ENCODE measurements around the gene MLLT11. TPM values are rescaled to one million over a fixed set of nuclear protein-coding genes. Genes with fewer than 3 reads are reported as not detected.

MLLT11 gene
- total and polyA plus RNA-seq, 12 donors, result 1.6 to 31.9 (median 4.3) TPM

- H3K27ac ChIP-seq, result no peak overlapping the region
- intact Hi-C loops (cut with DNase I), result no loop called here
These were observed 48.1 kb downstream of the MLLT11 start for GRCh38 chr1:151108331-151108730.

GRCh38 chr1:151113877-151114276, 53.7 kb downstream of the MLLT11 start:
- no peak for DNase-seq
- intact Hi-C loops (cut with DNase I), result loop anchor here in 1 of 2 donors (5.0 kb wide), 1 partner anchor 33 kb away; the partner anchor contains the start of gene SEMA6C
- no peak overlapping the region for H3K4me3 ChIP-seq
- no peak overlapping the region for H3K27ac ChIP-seq
- H3K36me3 ChIP-seq (replicated peaks in 1 of 2), result peaks cover 0 to 13% of the 10 kb centered on the region in 2 donors
- H3K4me1 ChIP-seq (replicated peaks in 1 of 2), result no peaks in the 10 kb centered on the region
- no peaks in the 10 kb centered on the region for H3K9me3 ChIP-seq (replicated peaks in 1 of 3)
- TF ChIP-seq POLR2A (IDR thresholded peaks at IDR 0.05) (no peak), CTCF (IDR thresholded peaks at IDR 0.05) (no peak)
- H3K27me3 ChIP-seq, result no peaks in the 10 kb centered on the region
- WGBS, 4 donors, result 92 to 96% (median 96%) methylated on average over 5 of the region's 5 CpGs

More at GRCh38 chr1:151108331-151108730, 48.1 kb downstream of the MLLT11 start:
- WGBS, 4 donors, result 95 to 100% (median 96%) methylated on average over 5 of the region's 5 CpGs
- DNase-seq, result no peak
- no peaks in the 10 kb centered on the region for H3K4me1 ChIP-seq (replicated peaks in 1 of 2)
- H3K4me3 ChIP-seq, result no peak overlapping the region
- no peaks in the 10 kb centered on the region for H3K27me3 ChIP-seq
- no peaks in the 10 kb centered on the region for H3K9me3 ChIP-seq (replicated peaks in 1 of 3)
- H3K36me3 ChIP-seq (replicated peaks in 1 of 2), result peaks cover 0 to 14% of the 10 kb centered on the region in 2 donors
- TF ChIP-seq POLR2A (IDR thresholded peaks at IDR 0.05), result no peak
- no peak for TF ChIP-seq CTCF (IDR thresholded peaks at IDR 0.05)

Small RNA genes within 50 kb of the gene (small RNA-seq; reads per million reads assigned to genes)
- 0 reads per million in 2 donors for gene RNU6-884P

Other genes with a start within 250 kb of the MLLT11 start
- gene ARNT, start 183.8 kb upstream of the MLLT11 start, total RNA-seq, result 10 to 100 TPM; 28.8 to 68.8 (median 51.5) TPM
- 10 to 100 TPM; 19.2 to 34.6 (median 21.4) TPM for gene ARNT, start 183.8 kb upstream of the MLLT11 start, polyA plus RNA-seq
- gene CTXND2, start 173.3 kb upstream of the MLLT11 start, total RNA-seq, result not detected
- gene CTXND2, start 173.3 kb upstream of the MLLT11 start, polyA plus RNA-seq, result not detected
- 10 to 100 TPM; 12.6 to 52.9 (median 33.9) TPM for gene SETDB1, start 134.0 kb upstream of the MLLT11 start, total RNA-seq
- 10 to 100 TPM; 28.9 to 50.4 (median 41.3) TPM for gene SETDB1, start 134.0 kb upstream of the MLLT11 start, polyA plus RNA-seq
- 100 to 1,000 TPM; 289 to 682 (median 496) TPM for gene CERS2, start 85.6 kb upstream of the MLLT11 start, total RNA-seq
- gene CERS2, start 85.6 kb upstream of the MLLT11 start, polyA plus RNA-seq, result 100 to 1,000 TPM; 482 to 547 (median 520) TPM
- 1 to 10 TPM in 2 of 9 donors, under 1 TPM in 7; 0.22 to 3.2 (median 0.50) TPM for gene ANXA9, start 78.1 kb upstream of the MLLT11 start, total RNA-seq
- gene ANXA9, start 78.1 kb upstream of the MLLT11 start, polyA plus RNA-seq, result under 1 TPM; 0.18 to 0.56 (median 0.40) TPM
- 10 to 100 TPM; 13.3 to 37.5 (median 32.7) TPM for gene MINDY1, start 53.5 kb upstream of the MLLT11 start, total RNA-seq
- gene MINDY1, start 53.5 kb upstream of the MLLT11 start, polyA plus RNA-seq, result 10 to 100 TPM in 2 of 3 donors, 1 to 10 TPM in 1; 6.0 to 12.5 (median 12.5) TPM
- gene PRUNE1, start 51.9 kb upstream of the MLLT11 start, total RNA-seq, result 10 to 100 TPM; 12.3 to 25.7 (median 20.0) TPM
- gene PRUNE1, start 51.9 kb upstream of the MLLT11 start, polyA plus RNA-seq, result 10 to 100 TPM; 10.2 to 16.1 (median 10.9) TPM
- gene BNIPL, start 23.8 kb upstream of the MLLT11 start, total RNA-seq, result 1 to 10 TPM in 1 of 9 donors, under 1 TPM in 5, not detected in 3; 0.11 to 2.4 (median 0.27) TPM
- 1 to 10 TPM in 1 of 3 donors, under 1 TPM in 2; 0.05 to 1.4 (median 0.24) TPM for gene BNIPL, start 23.8 kb upstream of the MLLT11 start, polyA plus RNA-seq
- gene C1orf56, start 12.6 kb upstream of the MLLT11 start, total RNA-seq, result 10 to 100 TPM in 7 of 9 donors, 1 to 10 TPM in 2; 3.9 to 29.7 (median 13.9) TPM
- gene C1orf56, start 12.6 kb upstream of the MLLT11 start, polyA plus RNA-seq, result 10 to 100 TPM in 1 of 3 donors, 1 to 10 TPM in 2; 8.3 to 10.3 (median 8.3) TPM
- 100 to 1,000 TPM in 3 of 9 donors, 10 to 100 TPM in 6; 53.6 to 125 (median 88.2) TPM for gene CDC42SE1, start 775 bp upstream of the MLLT11 start, total RNA-seq
- gene CDC42SE1, start 775 bp upstream of the MLLT11 start, polyA plus RNA-seq, result 10 to 100 TPM; 45.5 to 85.8 (median 55.8) TPM
- gene GABPB2, start 10.4 kb downstream of the MLLT11 start, total RNA-seq, result 10 to 100 TPM in 8 of 9 donors, 1 to 10 TPM in 1; 8.5 to 37.1 (median 12.1) TPM
- 10 to 100 TPM in 2 of 3 donors, 1 to 10 TPM in 1; 8.3 to 15.3 (median 11.8) TPM for gene GABPB2, start 10.4 kb downstream of the MLLT11 start, polyA plus RNA-seq
- 1 to 10 TPM in 8 of 9 donors, under 1 TPM in 1; 0.66 to 7.1 (median 3.6) TPM for gene SEMA6C, start 86.2 kb downstream of the MLLT11 start, total RNA-seq
- 10 to 100 TPM in 2 of 3 donors, under 1 TPM in 1; 0.88 to 40.5 (median 14.9) TPM for gene SEMA6C, start 86.2 kb downstream of the MLLT11 start, polyA plus RNA-seq
- 10 to 100 TPM in 3 of 9 donors, 1 to 10 TPM in 6; 1.4 to 18.3 (median 6.4) TPM for gene TNFAIP8L2, start 96.3 kb downstream of the MLLT11 start, total RNA-seq
- gene TNFAIP8L2, start 96.3 kb downstream of the MLLT11 start, polyA plus RNA-seq, result 10 to 100 TPM in 2 of 3 donors, 1 to 10 TPM in 1; 3.3 to 19.9 (median 15.2) TPM
- 10 to 100 TPM in 7 of 9 donors, 1 to 10 TPM in 2; 7.9 to 21.5 (median 14.6) TPM for gene LYSMD1, start 105.5 kb downstream of the MLLT11 start, total RNA-seq
- 10 to 100 TPM in 1 of 3 donors, 1 to 10 TPM in 2; 4.4 to 12.8 (median 9.1) TPM for gene LYSMD1, start 105.5 kb downstream of the MLLT11 start, polyA plus RNA-seq
- gene SCNM1, start 105.7 kb downstream of the MLLT11 start, total RNA-seq, result 10 to 100 TPM; 16.4 to 51.7 (median 33.0) TPM
- gene SCNM1, start 105.7 kb downstream of the MLLT11 start, polyA plus RNA-seq, result 10 to 100 TPM; 47.2 to 89.0 (median 83.2) TPM
- 1 to 10 TPM in 1 of 9 donors, under 1 TPM in 2, not detected in 6; 0.28 to 1.2 (median 0.60) TPM for gene TMOD4, start 115.6 kb downstream of the MLLT11 start, total RNA-seq
- under 1 TPM in 2 of 3 donors, not detected in 1; 0.84 to 0.88 TPM for gene TMOD4, start 115.6 kb downstream of the MLLT11 start, polyA plus RNA-seq
- 10 to 100 TPM; 30.0 to 57.1 (median 39.1) TPM for gene VPS72, start 129.8 kb downstream of the MLLT11 start, total RNA-seq
- 10 to 100 TPM; 33.1 to 54.4 (median 41.3) TPM for gene VPS72, start 129.8 kb downstream of the MLLT11 start, polyA plus RNA-seq
- 10 to 100 TPM; 28.8 to 61.7 (median 47.1) TPM for gene PIP5K1A, start 138.2 kb downstream of the MLLT11 start, total RNA-seq
- gene PIP5K1A, start 138.2 kb downstream of the MLLT11 start, polyA plus RNA-seq, result 10 to 100 TPM; 31.2 to 46.1 (median 43.7) TPM
- gene PSMD4, start 194.3 kb downstream of the MLLT11 start, total RNA-seq, result 100 to 1,000 TPM in 8 of 9 donors, 10 to 100 TPM in 1; 99.5 to 380 (median 144) TPM
- 100 to 1,000 TPM; 200 to 323 (median 250) TPM for gene PSMD4, start 194.3 kb downstream of the MLLT11 start, polyA plus RNA-seq
- 10 to 100 TPM; 11.1 to 38.3 (median 32.4) TPM for gene ZNF687, start 221.9 kb downstream of the MLLT11 start, total RNA-seq
- 10 to 100 TPM in 1 of 3 donors, 1 to 10 TPM in 2; 7.5 to 18.5 (median 9.5) TPM for gene ZNF687, start 221.9 kb downstream of the MLLT11 start, polyA plus RNA-seq

All from adrenal gland (tissue), 12 donors.